Measurements from ENCODE around the gene ALPI.

DNA sequence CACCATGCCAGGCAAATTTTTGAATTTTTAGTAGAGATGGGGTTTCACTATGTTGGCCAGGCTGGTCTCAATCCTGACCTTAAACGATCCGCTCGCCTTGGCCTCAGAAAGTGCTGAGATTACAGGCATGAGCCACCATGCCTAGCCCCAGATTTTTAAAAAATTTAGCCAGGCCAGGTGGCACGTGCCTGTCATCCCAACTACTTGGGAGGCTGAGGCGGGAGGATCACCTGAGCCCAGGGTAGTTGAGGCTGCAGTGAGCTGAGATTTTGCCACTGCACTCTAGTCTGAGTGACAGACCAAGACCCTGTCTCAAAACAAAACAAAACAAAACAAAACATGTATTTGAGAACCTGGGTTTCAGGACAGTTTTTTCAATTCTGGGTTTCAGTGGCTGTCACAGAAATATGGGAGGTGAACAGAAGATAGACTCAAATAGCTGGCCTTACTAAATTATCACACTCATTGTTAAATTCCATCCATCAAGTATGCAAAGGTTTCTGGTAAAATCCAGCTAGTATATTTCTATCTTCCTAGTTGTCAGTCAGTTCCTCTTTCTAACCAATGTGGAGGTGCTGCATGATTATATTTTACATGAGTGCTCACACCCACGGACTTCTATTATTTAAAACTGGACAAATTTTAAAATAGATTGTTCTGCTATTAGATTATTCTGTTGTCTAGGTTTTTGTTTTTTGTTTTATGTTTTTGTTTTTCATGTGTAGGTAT is 43.9 kb upstream of the ALPI start:
- TF ChIP-seq, protein P1, sequence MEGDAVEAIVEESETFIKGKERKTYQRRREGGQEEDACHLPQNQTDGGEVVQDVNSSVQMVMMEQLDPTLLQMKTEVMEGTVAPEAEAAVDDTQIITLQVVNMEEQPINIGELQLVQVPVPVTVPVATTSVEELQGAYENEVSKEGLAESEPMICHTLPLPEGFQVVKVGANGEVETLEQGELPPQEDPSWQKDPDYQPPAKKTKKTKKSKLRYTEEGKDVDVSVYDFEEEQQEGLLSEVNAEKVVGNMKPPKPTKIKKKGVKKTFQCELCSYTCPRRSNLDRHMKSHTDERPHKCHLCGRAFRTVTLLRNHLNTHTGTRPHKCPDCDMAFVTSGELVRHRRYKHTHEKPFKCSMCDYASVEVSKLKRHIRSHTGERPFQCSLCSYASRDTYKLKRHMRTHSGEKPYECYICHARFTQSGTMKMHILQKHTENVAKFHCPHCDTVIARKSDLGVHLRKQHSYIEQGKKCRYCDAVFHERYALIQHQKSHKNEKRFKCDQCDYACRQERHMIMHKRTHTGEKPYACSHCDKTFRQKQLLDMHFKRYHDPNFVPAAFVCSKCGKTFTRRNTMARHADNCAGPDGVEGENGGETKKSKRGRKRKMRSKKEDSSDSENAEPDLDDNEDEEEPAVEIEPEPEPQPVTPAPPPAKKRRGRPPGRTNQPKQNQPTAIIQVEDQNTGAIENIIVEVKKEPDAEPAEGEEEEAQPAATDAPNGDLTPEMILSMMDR (IDR thresholded peaks at IDR 0.05): no peak
- no peak for TF ChIP-seq POLR2A (IDR thresholded peaks at IDR 0.05)
